Muscle of leg (tissue), 11 donors: ENCODE data around the gene KLF7. TPM values are rescaled to one million over a fixed set of nuclear protein-coding genes. Genes with fewer than 3 reads are reported as not detected.

ENCODE experiments used
- DNase-seq: peaks from one replicate; pipeline ENCODE4 v3.0.0; 2013
- H3K27ac ChIP-seq: one replicate; pipeline ENCODE4 v1.5.1; 2013; ENCODE audit warnings: mild to moderate bottlenecking, low read length, control low read depth
- H3K27me3 ChIP-seq: one replicate; pipeline ENCODE4 v1.6.1; 2013; ENCODE audit warnings: low read length; ENCODE audit not compliant: control insufficient read depth, insufficient read depth
- H3K36me3 ChIP-seq: one replicate; pipeline ENCODE4 v1.6.1; 2013; ENCODE audit warnings: low read length; ENCODE audit not compliant: control insufficient read depth, insufficient read depth
- H3K4me1 ChIP-seq: one replicate; pipeline ENCODE4 v1.6.1; 2013; ENCODE audit warnings: low read length; ENCODE audit not compliant: control insufficient read depth, insufficient read depth
- H3K4me3 ChIP-seq: one replicate; pipeline ENCODE4 v1.5.1; 2013; ENCODE audit warnings: low read length, control low read depth
- H3K9me3 ChIP-seq: replicated peaks from 2 replicates; pipeline ENCODE4 v1.6.1; 2013; ENCODE audit warnings: low read depth, low read length; ENCODE audit not compliant: control insufficient read depth
- WGBS: methylation state at CpG from one replicate; pipeline ENCODE4 v1.1.5; 2013; ENCODE audit warnings: missing lambda C conversion rate; ENCODE audit not compliant: insufficient coverage; 5-methylcytosine and 5-hydroxymethylcytosine counted together
- polyA plus RNA-seq, 8 donors: library from polyadenylated mRNA; unstranded; fragments of 120-200 nt; gene quantifications; one replicate each; pipeline versions ENCODE4 v1.2.1 to v1.2.3, GENCODE V29; 2013; ENCODE audit warnings: inconsistent platforms in 1 of 8, low replicate concordance in 1 of 8; ENCODE audit not compliant: insufficient read length in 8 of 8, insufficient read depth in 1 of 8
- total RNA-seq: library from RNA; stranded (reverse); fragments of 120-200 nt; gene quantifications from one replicate; pipeline ENCODE4 v1.2.4, GENCODE V29; 2013

Gene KLF7
- total and polyA plus RNA-seq, 9 donors: 8.7 to 20.5 (median 15.7) TPM

- 67% methylated on average over 1 of the region's 1 CpG for WGBS
- peaks cover 19% of the 10 kb centered on the region for H3K36me3 ChIP-seq
- no peak overlapping the region for H3K27ac ChIP-seq
- no peak for DNase-seq
- H3K9me3 ChIP-seq: no peaks in the 10 kb centered on the region
- no peak overlapping the region for H3K4me3 ChIP-seq
- H3K4me1 ChIP-seq: no peaks in the 10 kb centered on the region
- H3K27me3 ChIP-seq: no peaks in the 10 kb centered on the region
Observed at GRCh38 chr2:207101984-207102383, 63.8 kb downstream of the KLF7 start.

GRCh38 chr2:207097278-207097677 is 68.5 kb downstream of the KLF7 start:
- no peaks in the 10 kb centered on the region for H3K4me1 ChIP-seq
- no peak overlapping the region for H3K27ac ChIP-seq
- 53% methylated on average over 2 of the region's 4 CpGs for WGBS
- H3K27me3 ChIP-seq: no peaks in the 10 kb centered on the region
- no peak overlapping the region for H3K4me3 ChIP-seq
- H3K9me3 ChIP-seq: no peaks in the 10 kb centered on the region
- peaks cover 5% of the 10 kb centered on the region for H3K36me3 ChIP-seq
- DNase-seq: no peak

GRCh38 chr2:207095963-207096362 is 69.8 kb downstream of the KLF7 start:
- 58% methylated on average over 2 of the region's 6 CpGs for WGBS
- Histone ChIP-seq H3K9me3 (no peaks in the 10 kb centered on the region), H3K36me3 (no peaks in the 10 kb centered on the region), H3K4me3 (no peak overlapping the region), H3K4me1 (no peaks in the 10 kb centered on the region), H3K27me3 (no peaks in the 10 kb centered on the region), H3K27ac (no peak overlapping the region)
- no peak for DNase-seq

GRCh38 chr2:207093234-207093633 is 72.5 kb downstream of the KLF7 start:
- H3K27ac ChIP-seq: no peak overlapping the region
- peaks cover 3% of the 10 kb centered on the region for H3K4me1 ChIP-seq
- H3K36me3 ChIP-seq: peaks cover 6% of the 10 kb centered on the region
- no peak for DNase-seq
- 91% methylated on average over 5 of the region's 6 CpGs for WGBS
- no peaks in the 10 kb centered on the region for H3K9me3 ChIP-seq
- no peak overlapping the region for H3K4me3 ChIP-seq
- H3K27me3 ChIP-seq: no peaks in the 10 kb centered on the region

- Histone ChIP-seq H3K4me1 (peaks cover 3% of the 10 kb centered on the region), H3K27ac (no peak overlapping the region), H3K9me3 (no peaks in the 10 kb centered on the region), H3K36me3 (peaks cover 6% of the 10 kb centered on the region), H3K27me3 (no peaks in the 10 kb centered on the region), H3K4me3 (no peak overlapping the region)
- DNase-seq: no peak
Observed at GRCh38 chr2:207092818-207093217, 72.9 kb downstream of the KLF7 start.

GRCh38 chr2:207091928-207092327 is 73.8 kb downstream of the KLF7 start:
- Histone ChIP-seq H3K27me3 (no peaks in the 10 kb centered on the region), H3K27ac (no peak overlapping the region), H3K36me3 (peaks cover 9% of the 10 kb centered on the region), H3K9me3 (no peaks in the 10 kb centered on the region), H3K4me1 (peaks cover 3% of the 10 kb centered on the region), H3K4me3 (no peak overlapping the region)
- WGBS: no CpG with 5 or more reads among the region's 2 CpGs
- DNase-seq: no peak

GRCh38 chr2:207091176-207091575 is 74.6 kb downstream of the KLF7 start:
- Histone ChIP-seq H3K27me3 (no peaks in the 10 kb centered on the region), H3K27ac (no peak overlapping the region), H3K4me3 (no peak overlapping the region), H3K9me3 (no peaks in the 10 kb centered on the region), H3K36me3 (peaks cover 11% of the 10 kb centered on the region), H3K4me1 (peaks cover 3% of the 10 kb centered on the region)
- no peak for DNase-seq
- WGBS: no CpG with 5 or more reads among the region's 2 CpGs

- Histone ChIP-seq H3K4me3 (no peak overlapping the region), H3K4me1 (peaks cover 3% of the 10 kb centered on the region), H3K9me3 (no peaks in the 10 kb centered on the region), H3K27ac (no peak overlapping the region), H3K27me3 (no peaks in the 10 kb centered on the region), H3K36me3 (peaks cover 15% of the 10 kb centered on the region)
- WGBS: 100% methylated on average over 1 of the region's 5 CpGs
- DNase-seq: no peak
Observed at GRCh38 chr2:207090389-207090788, 75.4 kb downstream of the KLF7 start.

- Histone ChIP-seq H3K9me3 (no peaks in the 10 kb centered on the region), H3K27me3 (no peaks in the 10 kb centered on the region), H3K4me3 (no peak overlapping the region), H3K36me3 (peaks cover 17% of the 10 kb centered on the region), H3K27ac (no peak overlapping the region), H3K4me1 (peaks cover 5% of the 10 kb centered on the region)
- no peak for DNase-seq
- WGBS: 100% methylated on average over 2 of the region's 3 CpGs
Observed at GRCh38 chr2:207088839-207089238, 76.9 kb downstream of the KLF7 start.

- Histone ChIP-seq H3K4me1 (peaks cover 7% of the 10 kb centered on the region), H3K36me3 (peaks cover 17% of the 10 kb centered on the region), H3K27me3 (no peaks in the 10 kb centered on the region), H3K4me3 (no peak overlapping the region), H3K27ac (no peak overlapping the region), H3K9me3 (no peaks in the 10 kb centered on the region)
- WGBS: 75% methylated on average over 5 of the region's 7 CpGs
- no peak for DNase-seq
Observed at GRCh38 chr2:207088276-207088675, 77.5 kb downstream of the KLF7 start.
